GM12872 (cell line): ENCODE data around the gene RALGAPB.

Source experiments
- CTCF ChIP-seq: IDR thresholded peaks from 3 replicates; pipeline ENCODE4 v1.5.1; 2011; ENCODE audit warnings: low read depth, mild to moderate bottlenecking, low read length, moderate library complexity; ENCODE audit not compliant: insufficient read depth

Gene RALGAPB

GRCh38 chr20:38466983-38467382 is 5.7 kb upstream of the RALGAPB start:
- no peak for TF ChIP-seq CTCF

GRCh38 chr20:38471245-38471644 is 1.4 kb upstream of the RALGAPB start:
- TF ChIP-seq CTCF, result no peak

- TF ChIP-seq CTCF, result no peak
Measured at GRCh38 chr20:38471987-38472512, 593 bp upstream of the RALGAPB start.

GRCh38 chr20:38473367-38473795 is 738 bp downstream of the RALGAPB start:
- TF ChIP-seq CTCF, result no peak

GRCh38 chr20:38477747-38478146 is 5.1 kb downstream of the RALGAPB start:
- no peak for TF ChIP-seq CTCF

GRCh38 chr20:38479596-38479995 is 7.0 kb downstream of the RALGAPB start:
- no peak for TF ChIP-seq CTCF

- no peak for TF ChIP-seq CTCF
Measured at GRCh38 chr20:38485041-38485440, 12.4 kb downstream of the RALGAPB start.
